K562 (cell line): ENCODE results near the gene PCK2. TPM values are rescaled to one million over a fixed set of nuclear protein-coding genes. Genes with fewer than 3 reads are reported as not detected.

Experiments
- BCL6 ChIP-seq: fragments of 250-450 bp; sonication (Bioruptor Pico); IDR thresholded peaks from 2 replicates; pipeline ENCODE4 v1.4.0; 2020
- CHD2 ChIP-seq: IDR thresholded peaks from 2 replicates; pipeline ENCODE4 v1.6.1; 2011; ENCODE audit warnings: low read depth, low read length
- ESRRA ChIP-seq: fragments of 450-650 bp; IDR thresholded peaks from 2 replicates; pipeline ENCODE4 v1.6.1; 2014; ENCODE audit warnings: low read depth, mild to moderate bottlenecking, moderate library complexity, borderline replicate concordance
- HCFC1 ChIP-seq: IDR thresholded peaks from 2 replicates; pipeline ENCODE4 v1.6.1; 2012; ENCODE audit warnings: low read depth, low read length, improper control_type of control experiment
- KDM5B ChIP-seq: fragments of 200-600 bp; sonication (generic); IDR thresholded peaks from 2 replicates; pipeline ENCODE4 v1.6.1; 2012; ENCODE audit warnings: low read depth, mild to moderate bottlenecking, moderate library complexity, low read length, control low read depth, inconsistent platforms; ENCODE audit not compliant: insufficient replicate concordance
- LARP7 ChIP-seq: fragments of 450-650 bp; IDR thresholded peaks from 2 replicates; pipeline ENCODE4 v1.6.1; 2016
- MAZ ChIP-seq, 2 experiments: fragments of 450-650 bp in 1 of 2; sonication (generic) in 1 of 2; formaldehyde crosslinking; IDR thresholded peaks in 1 of 2; conservative IDR thresholded peaks in 1 of 2; 2 replicates each; pipeline versions ENCODE4 v1.4.0 to v1.5.0; 2020; ENCODE audit warnings: mild to moderate bottlenecking in 1 of 2, missing genetic modification reagents in 1 of 2
- MBD2 ChIP-seq: sonication (generic); IDR thresholded peaks from 2 replicates; pipeline ENCODE4 v1.6.1; 2016; ENCODE audit warnings: low read depth, borderline replicate concordance
- POLR2A ChIP-seq: fragments of 450-650 bp; conservative IDR thresholded peaks from 2 replicates; pipeline ENCODE4 v1.6.1; 2016
- SIRT6 ChIP-seq: IDR thresholded peaks from one replicate; pipeline ENCODE4 v1.6.1; 2012; ENCODE audit warnings: low read depth, mild to moderate bottlenecking, control low read depth, inconsistent platforms, low read length, moderate library complexity
- ZNF707 ChIP-seq: fragments of 250-450 bp; sonication (Bioruptor Pico); conservative IDR thresholded peaks from 2 replicates; pipeline ENCODE4 v1.8.0; 2022; ENCODE audit warnings: inconsistent platforms, mild to moderate bottlenecking, moderate library complexity
- ZNF764 ChIP-seq: fragments of 250-450 bp; sonication (Bioruptor Pico); IDR thresholded peaks from 2 replicates; pipeline ENCODE4 v1.4.0; 2020; ENCODE audit warnings: low read depth, mild to moderate bottlenecking, moderate library complexity
- polyA plus RNA-seq, 8 experiments: library from polyadenylated mRNA; depleted of rRNA in 4 of 8; stranded (reverse) in 5 of 8; unstranded in 3 of 8; fragments of >200 nt; fragmentation: Nextera tagmentation in 2 of 8; fragmentation: Illumina TruSeq in 1 of 8; extraction: Ambion mirVana in 2 of 8; extraction: Trizol in 1 of 8; gene quantifications; 2 replicates each; pipeline versions ENCODE4 v1.2.1 to v1.2.3, GENCODE V29; 2011 to 2014; ENCODE audit warnings: inconsistent platforms in 1 of 8, missing spikeins in 1 of 8
- total RNA-seq, 7 experiments: library from RNA; depleted of rRNA in 6 of 7; stranded (reverse); fragments of >200 nt in 6 of 7; fragmentation: Illumina TruSeq in 2 of 7; extraction: Trizol in 2 of 7; gene quantifications; 2 replicates each; pipeline versions ENCODE4 v1.2.1 to v1.2.3, GENCODE V29; 2011 to 2021; ENCODE audit warnings: low replicate concordance in 1 of 7
- TF ChIP-seq, protein P1 (sequence below), 3 experiments: fragments of 200-800 bp in 1 of 3; sonication (Bioruptor generic) in 1 of 3; sonication (generic) in 1 of 3; formaldehyde crosslinking in 1 of 3; IDR thresholded peaks; 2 replicates each; pipeline versions ENCODE4 v1.6.1 to v1.8.0; 2016 to 2022; ENCODE audit warnings: mild to moderate bottlenecking in 2 of 3, missing compliant biosample characterization in 2 of 3, missing genetic modification characterization in 2 of 3, missing genetic modification reagents in 1 of 3
- TF ChIP-seq, protein P2 (sequence below): sonication (generic); formaldehyde crosslinking; IDR thresholded peaks from 2 replicates; pipeline ENCODE4 v1.8.0; 2022; ENCODE audit warnings: missing genetic modification reagents, mild to moderate bottlenecking, borderline replicate concordance
- TF ChIP-seq, protein P3 (sequence below): fragments of 250-450 bp; sonication (Bioruptor Pico); IDR thresholded peaks from 2 replicates; pipeline ENCODE4 v1.4.0; 2020; ENCODE audit warnings: borderline replicate concordance

Gene PCK2
- total and polyA plus RNA-seq, 9 of the 15 experiments (the other 6 are each of a cell fraction or from before 2014, with no cell fraction given) = 3.3 to 60.9 (median 30.4) TPM

DNA sequence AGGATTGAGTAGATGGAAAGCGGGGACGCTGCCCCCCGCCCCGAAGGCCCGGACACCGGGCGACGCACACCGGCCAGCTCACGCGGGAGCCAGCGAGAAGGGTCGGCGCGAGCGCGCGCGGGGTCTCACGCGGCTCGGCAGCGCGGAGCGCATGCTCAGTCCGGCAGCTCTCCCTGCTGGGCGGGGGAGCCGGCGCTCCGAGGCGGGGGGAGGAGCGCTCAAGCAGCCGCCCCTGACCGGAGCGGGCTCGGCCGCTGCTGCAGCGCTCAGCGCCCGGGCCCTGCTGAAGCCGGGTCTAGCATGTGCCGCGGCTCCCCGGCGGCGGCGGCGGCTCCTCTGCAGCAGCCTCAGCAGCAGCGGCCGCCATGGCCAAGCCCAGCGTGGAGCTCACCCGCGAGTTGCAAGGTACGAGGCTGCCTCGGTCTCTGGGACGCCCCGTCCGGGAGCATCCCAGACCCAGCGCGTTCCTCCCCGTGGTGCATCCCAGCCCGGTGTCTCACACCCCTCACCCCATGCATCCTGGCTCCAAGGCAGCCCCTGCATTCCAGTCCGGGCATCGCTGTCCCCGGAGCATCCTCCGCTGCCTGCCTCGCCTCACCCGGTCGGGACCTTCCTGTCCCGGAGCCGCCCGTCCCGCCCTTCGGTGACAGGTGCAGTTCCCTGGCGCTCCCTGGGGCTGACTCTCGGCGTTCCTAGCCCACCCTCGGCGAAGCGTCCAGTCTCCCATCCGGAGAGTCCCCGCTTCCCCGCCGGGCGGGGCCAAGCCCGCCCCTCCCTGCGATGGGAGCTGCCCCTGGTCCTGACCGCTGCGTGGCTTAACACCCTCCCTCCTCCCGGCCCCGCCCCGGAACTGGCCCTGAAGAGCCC lies 42.1 kb upstream of the PCK2 start, which contains the start of gene CARMIL3 (continued):
- TF ChIP-seq KDM5B (no peak), BCL6 (no peak), CHD2 (0 out of 2 replicates have a peak, but pooled peaks have one; percentile 25), HCFC1 (no peak), MBD2 (no peak), ESRRA (no peak), ZNF707 (CRISPR knock-in tag) (no peak), MAZ (CRISPR knock-in tag; conservative IDR thresholded peaks at IDR 0.05 in 1 of 2, IDR thresholded peaks at IDR 0.05 in 1 of 2) (peak; percentile 49 to 77), POLR2A (0 out of 2 replicates have a peak, but pooled peaks have one; percentile 37), SIRT6 (no peak), LARP7 (no peak), ZNF764 (CRISPR knock-in tag) (no peak)
- TF ChIP-seq, protein P1, sequence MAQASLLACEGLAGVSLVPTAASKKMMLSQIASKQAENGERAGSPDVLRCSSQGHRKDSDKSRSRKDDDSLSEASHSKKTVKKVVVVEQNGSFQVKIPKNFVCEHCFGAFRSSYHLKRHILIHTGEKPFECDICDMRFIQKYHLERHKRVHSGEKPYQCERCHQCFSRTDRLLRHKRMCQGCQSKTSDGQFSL (CRISPR knock-in tag; IDR thresholded peaks at IDR 0.05) = 0 out of 2 replicates have a peak, but pooled peaks have one; percentile 12
- TF ChIP-seq, protein P1 (tag; IDR thresholded peaks at IDR 0.05) = no peak
- TF ChIP-seq, protein P2, sequence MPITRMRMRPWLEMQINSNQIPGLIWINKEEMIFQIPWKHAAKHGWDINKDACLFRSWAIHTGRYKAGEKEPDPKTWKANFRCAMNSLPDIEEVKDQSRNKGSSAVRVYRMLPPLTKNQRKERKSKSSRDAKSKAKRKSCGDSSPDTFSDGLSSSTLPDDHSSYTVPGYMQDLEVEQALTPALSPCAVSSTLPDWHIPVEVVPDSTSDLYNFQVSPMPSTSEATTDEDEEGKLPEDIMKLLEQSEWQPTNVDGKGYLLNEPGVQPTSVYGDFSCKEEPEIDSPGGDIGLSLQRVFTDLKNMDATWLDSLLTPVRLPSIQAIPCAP (CRISPR knock-in tag) = no peak
- TF ChIP-seq, protein P3, sequence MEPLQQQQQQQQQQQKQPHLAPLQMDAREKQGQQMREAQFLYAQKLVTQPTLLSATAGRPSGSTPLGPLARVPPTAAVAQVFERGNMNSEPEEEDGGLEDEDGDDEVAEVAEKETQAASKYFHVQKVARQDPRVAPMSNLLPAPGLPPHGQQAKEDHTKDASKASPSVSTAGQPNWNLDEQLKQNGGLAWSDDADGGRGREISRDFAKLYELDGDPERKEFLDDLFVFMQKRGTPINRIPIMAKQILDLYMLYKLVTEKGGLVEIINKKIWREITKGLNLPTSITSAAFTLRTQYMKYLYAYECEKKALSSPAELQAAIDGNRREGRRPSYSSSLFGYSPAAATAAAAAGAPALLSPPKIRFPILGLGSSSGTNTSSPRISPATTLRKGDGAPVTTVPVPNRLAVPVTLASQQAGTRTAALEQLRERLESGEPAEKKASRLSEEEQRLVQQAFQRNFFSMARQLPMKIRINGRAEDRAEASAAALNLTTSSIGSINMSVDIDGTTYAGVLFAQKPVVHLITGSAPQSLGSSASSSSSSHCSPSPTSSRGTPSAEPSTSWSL = no peak
- TF ChIP-seq, all 486 proteins: peak for 25
